ENCODE measurements around the gene ELP1. TPM values are rescaled to one million over a fixed set of nuclear protein-coding genes. Genes with fewer than 3 reads are reported as not detected.
"Not testable (repeated sequence)": the region's sequence is repeated elsewhere in the genome, so short reads cannot be mapped to it uniquely, and the experiment has no call there.

Gene ELP1
- total and polyA plus RNA-seq, 2 of the 4 experiments (the other 2 are of a cell fraction), result 20.0 to 43.2 TPM

- intact Hi-C loops (cut with micrococcal nuclease), result no loop called here
- H4K8ac ChIP-seq (ENCODE audit: low read depth in 2 of 2, low read length in 2 of 2), result no peak overlapping the region
- ChIA-PET CTCF (no interaction called here), POLR2A (ENCODE audit: unreplicated experiment) (no interaction called here)
- no peak overlapping the region for H2AFZ ChIP-seq (replicated peaks; ENCODE audit: low read length, poor library complexity)
- in situ Hi-C loops (cut with MboI; ENCODE audit: low sequenced_read_pairs), result no loop called here
- H3K27me3 ChIP-seq (ENCODE audit: control insufficient read depth, insufficient read depth, low read length), result no peaks in the 10 kb centered on the region
- no peak overlapping the region for H2BK5ac ChIP-seq (ENCODE audit: low read depth, low read length, poor library complexity, severe bottlenecking)
- ATAC-seq (ENCODE audit: low read depth) (no peak), DNase-seq (no peak)
- no TSS peak for BruUV-seq (replicated peaks)
- no peaks in the 10 kb centered on the region for H4K20me1 ChIP-seq (ENCODE audit: insufficient read depth, low read length)
- H4K91ac ChIP-seq (ENCODE audit: insufficient read depth, low read depth, low read length), result no peak overlapping the region
- no peak overlapping the region for H3K18ac ChIP-seq (ENCODE audit: low read depth, low read length)
- TF ChIP-seq RAD21 (IDR thresholded peaks at IDR 0.05; ENCODE audit: low read length), result no peak
- TF ChIP-seq ELK1 (IDR thresholded peaks at IDR 0.05; ENCODE audit: borderline replicate concordance, low read depth, low read length), result no peak
- no peak for TF ChIP-seq MAZ (IDR thresholded peaks at IDR 0.05; ENCODE audit: borderline replicate concordance, low read depth, low read length)
- TF ChIP-seq USF2 (IDR thresholded peaks at IDR 0.05; ENCODE audit: low read depth, low read length), result no peak
- H3K9me3 ChIP-seq (ENCODE audit: control insufficient read depth, insufficient read depth, low read length), result no peaks in the 10 kb centered on the region
- no peak overlapping the region for H3K27ac ChIP-seq (ENCODE audit: insufficient read depth, low read length)
- no peaks in the 10 kb centered on the region for H3K79me1 ChIP-seq (ENCODE audit: low read depth in 1 of 2, low read length in 2 of 2)
- H3K56ac ChIP-seq (ENCODE audit: extremely low read depth, insufficient read depth, low read length), result no peak overlapping the region
- H3K23ac ChIP-seq (ENCODE audit: low read depth, low read length), result no peak overlapping the region
- H3K4ac ChIP-seq (ENCODE audit: low read depth, low read length), result no peak overlapping the region
- H2BK120ac ChIP-seq (ENCODE audit: low read depth, low read length), result no peak overlapping the region
- H3K4me3 ChIP-seq (ENCODE audit: insufficient read depth, low read depth, low read length), result no peak overlapping the region
- dilution Hi-C loops (cut with HindIII; ENCODE audit: low sequenced_read_pairs, unreplicated experiment), result no loop called here
- no peak overlapping the region for H3K4me2 ChIP-seq (ENCODE audit: low read depth, low read length)
- H2AK5ac ChIP-seq (ENCODE audit: low read depth, low read length), result no peak overlapping the region
- peaks cover 24% of the 10 kb centered on the region for H3K36me3 ChIP-seq (ENCODE audit: control insufficient read depth, insufficient read depth, low read length)
- no peak overlapping the region for H2BK15ac ChIP-seq (ENCODE audit: low read depth, low read length)
- no peaks in the 10 kb centered on the region for H3K4me1 ChIP-seq (ENCODE audit: control insufficient read depth, insufficient read depth, low read length)
- no peak overlapping the region for H4K5ac ChIP-seq (ENCODE audit: low read depth, low read length)
- no peak overlapping the region for H2BK20ac ChIP-seq (ENCODE audit: low read depth, low read length)
- H3K9me1 ChIP-seq (ENCODE audit: insufficient read depth, low read length), result no peaks in the 10 kb centered on the region
- H3K9ac ChIP-seq (ENCODE audit: low read depth, low read length), result no peak overlapping the region
- no CpG with 5 or more reads among the region's 1 CpG for WGBS, 2 experiments (ENCODE audit: extremely low coverage in 2 of 2, insufficient read length in 1 of 2)
- H2AK9ac ChIP-seq (replicated peaks; ENCODE audit: low read depth, low read length, poor library complexity), result no peak overlapping the region
- no peak overlapping the region for H3K14ac ChIP-seq (replicated peaks; ENCODE audit: low read depth, low read length)
Observed at GRCh38 chr9:108921200-108921599, 12.7 kb downstream of the ELP1 start.

- in situ Hi-C loops (cut with MboI; ENCODE audit: low sequenced_read_pairs); H3K18ac ChIP-seq (ENCODE audit: low read depth, low read length); H4K8ac ChIP-seq (ENCODE audit: low read depth in 2 of 2, low read length in 2 of 2); ATAC-seq (ENCODE audit: low read depth); H3K9ac ChIP-seq (ENCODE audit: low read depth, low read length); H3K4me1 ChIP-seq (ENCODE audit: control insufficient read depth, insufficient read depth, low read length); H4K91ac ChIP-seq (ENCODE audit: insufficient read depth, low read depth, low read length); H3K14ac ChIP-seq (replicated peaks; ENCODE audit: low read depth, low read length); H3K23ac ChIP-seq (ENCODE audit: low read depth, low read length); H4K20me1 ChIP-seq (ENCODE audit: insufficient read depth, low read length); H2BK20ac ChIP-seq (ENCODE audit: low read depth, low read length); H3K27ac ChIP-seq (ENCODE audit: insufficient read depth, low read length); BruUV-seq (replicated peaks); H4K5ac ChIP-seq (ENCODE audit: low read depth, low read length); dilution Hi-C loops (cut with HindIII; ENCODE audit: low sequenced_read_pairs, unreplicated experiment); POLR2A ChIA-PET (ENCODE audit: unreplicated experiment); H3K4ac ChIP-seq (ENCODE audit: low read depth, low read length); H2AFZ ChIP-seq (replicated peaks; ENCODE audit: low read length, poor library complexity); CTCF ChIA-PET; H3K56ac ChIP-seq (ENCODE audit: extremely low read depth, insufficient read depth, low read length); H3K4me3 ChIP-seq (ENCODE audit: insufficient read depth, low read depth, low read length); DNase-seq; H3K27me3 ChIP-seq (ENCODE audit: control insufficient read depth, insufficient read depth, low read length); H2BK15ac ChIP-seq (ENCODE audit: low read depth, low read length); H2AK9ac ChIP-seq (replicated peaks; ENCODE audit: low read depth, low read length, poor library complexity); H2BK5ac ChIP-seq (ENCODE audit: low read depth, low read length, poor library complexity, severe bottlenecking); H3K9me1 ChIP-seq (ENCODE audit: insufficient read depth, low read length); H3K79me1 ChIP-seq (ENCODE audit: low read depth in 1 of 2, low read length in 2 of 2); H3K9me3 ChIP-seq (ENCODE audit: control insufficient read depth, insufficient read depth, low read length); H2BK120ac ChIP-seq (ENCODE audit: low read depth, low read length); intact Hi-C loops (cut with micrococcal nuclease); H3K4me2 ChIP-seq (ENCODE audit: low read depth, low read length); H2AK5ac ChIP-seq (ENCODE audit: low read depth, low read length): not testable (repeated sequence)
- H3K36me3 ChIP-seq (ENCODE audit: control insufficient read depth, insufficient read depth, low read length), result peaks cover 24% of the 10 kb centered on the region
- WGBS, 2 experiments (ENCODE audit: extremely low coverage in 2 of 2, insufficient read length in 1 of 2), result no CpG with 5 or more reads among the region's 1 CpG
Observed at GRCh38 chr9:108920401-108920800, 13.5 kb downstream of the ELP1 start.
